ENCODE data around the gene TANGO6. TPM values are rescaled to one million over a fixed set of nuclear protein-coding genes. Genes with fewer than 3 reads are reported as not detected.

The TANGO6 gene
- total and polyA plus RNA-seq, 10 of the 15 experiments (the other 5 are each of a cell fraction or from before 2014, with no cell fraction given) = 1.1 to 20.6 (median 11.0) TPM

DNA sequence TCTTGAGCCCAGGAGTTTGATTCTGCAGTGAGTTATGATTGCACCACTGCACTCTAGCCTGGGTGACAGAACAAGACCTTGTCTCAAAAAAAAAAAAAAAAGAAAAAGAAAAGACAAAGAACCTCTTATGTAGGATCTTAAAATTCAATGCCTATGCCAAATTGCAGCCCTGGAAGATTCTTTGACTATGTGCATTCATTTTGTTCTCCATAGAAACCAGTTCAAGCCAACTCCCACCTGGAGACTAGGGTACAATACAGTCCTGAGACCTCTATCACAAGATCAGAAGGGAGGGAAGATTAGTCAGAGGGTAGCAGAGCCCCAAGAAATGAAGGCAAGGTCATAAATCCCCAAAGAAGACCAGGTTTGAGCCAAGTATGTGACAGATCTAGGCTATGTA lies 171.5 kb downstream of the TANGO6 start (continued):
- TF ChIP-seq NFXL1 (IDR thresholded peaks at IDR 0.05; ENCODE audit: borderline replicate concordance) = no peak

DNA sequence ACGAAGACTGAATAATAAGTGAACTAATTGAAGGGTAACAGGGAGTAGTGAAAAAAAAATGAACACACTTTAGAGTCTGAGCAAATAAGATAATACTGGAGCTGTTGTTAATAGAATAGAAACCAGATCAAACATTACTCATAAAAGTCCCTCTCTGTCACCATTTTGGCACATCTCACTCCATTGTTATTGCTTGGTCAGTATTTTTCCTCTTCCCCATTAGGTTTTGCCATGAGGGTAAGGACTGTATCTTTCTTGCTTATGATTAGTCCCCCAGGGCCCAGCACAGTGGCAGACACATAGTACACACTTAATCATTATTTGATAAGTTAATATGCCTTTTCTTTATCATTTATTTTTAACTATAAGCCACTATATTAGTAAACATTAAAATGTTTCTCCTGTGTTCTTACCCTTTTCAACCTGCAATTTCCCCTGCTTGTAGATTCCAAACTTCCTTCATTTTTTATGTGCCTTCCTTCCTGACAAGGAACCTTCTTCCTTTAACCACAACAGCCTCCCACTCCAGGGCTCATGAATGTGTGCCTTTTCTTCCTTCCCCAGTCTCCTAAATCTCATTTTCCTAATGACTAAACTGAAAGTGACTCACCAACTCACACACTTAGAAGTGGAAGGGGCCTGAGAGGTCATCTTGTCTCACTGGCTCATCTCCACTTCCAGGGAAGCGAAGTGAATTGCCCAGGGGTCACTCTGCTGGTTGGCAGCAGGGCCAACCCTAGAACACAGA lies 173.9 kb downstream of the TANGO6 start:
- WGBS (ENCODE audit: insufficient coverage, insufficient replicate concordance, low lambda C conversion rate, missing lambda C conversion rate) = 69% methylated on average over 2 of the region's 2 CpGs
- peak; percentile 47 for ATAC-seq
- Histone ChIP-seq H3K27me3 (replicated peaks in 1 of 2; ENCODE audit: control insufficient read depth in 2 of 2, insufficient read depth in 2 of 2, low read length in 1 of 2) (no peaks in the 10 kb centered on the region), H3K27ac (ENCODE audit: control insufficient read depth, insufficient read depth) (no peak overlapping the region), H3K9ac (ENCODE audit: control insufficient read depth, insufficient read depth, low read length) (no peak overlapping the region), H3K9me3 (replicated peaks; ENCODE audit: control insufficient read depth, insufficient read depth, low read length) (no peaks in the 10 kb centered on the region), H2AFZ (ENCODE audit: control insufficient read depth, low read depth, low read length) (no peak overlapping the region), H4K20me1 (ENCODE audit: control insufficient read depth, insufficient read depth) (no peaks in the 10 kb centered on the region), H3K4me1 (ENCODE audit: control insufficient read depth, insufficient read depth, low read length) (no peaks in the 10 kb centered on the region), H3K79me2 (ENCODE audit: control insufficient read depth, insufficient read depth, low read length) (no peaks in the 10 kb centered on the region), H3K36me3 (ENCODE audit: control insufficient read depth in 2 of 2, insufficient read depth in 2 of 2, low read length in 1 of 2) (no peaks in the 10 kb centered on the region), H3K4me3 (no peak overlapping the region), H3K4me2 (ENCODE audit: control insufficient read depth, insufficient read depth) (no peak overlapping the region)
- ChIA-PET POLR2A (no interaction called here), RAD21 (ENCODE audit: unreplicated experiment) (no interaction called here), SMC1A (ENCODE audit: uncharacterized antibody, unreplicated experiment) (no interaction called here), CTCF (no interaction called here)
- BruUV-seq (replicated peaks) = no TSS peak
- in situ Hi-C loops (cut with MboI) = no loop called here
- no peak for FAIRE-seq
- intact Hi-C loops (cut with micrococcal nuclease; ENCODE audit: unreplicated experiment) = no loop called here
- no peak for DNase-seq (ENCODE audit: low read depth, low spot score)
- TF ChIP-seq JUNB (IDR thresholded peaks at IDR 0.05) = peak; percentile 55
- no peak for TF ChIP-seq ZSCAN29 (IDR thresholded peaks at IDR 0.05)
- TF ChIP-seq IKZF2 (IDR thresholded peaks at IDR 0.05) = peak; percentile 20 to 47; a peak in 2 of 4 replicates
- peak; percentile 37; the same call in 1 of the 2 replicates for TF ChIP-seq RUNX3 (IDR thresholded peaks at IDR 0.05; ENCODE audit: low read length)
- TF ChIP-seq MTA2 (IDR thresholded peaks at IDR 0.05; ENCODE audit: low read depth) = no peak
- no peak for TF ChIP-seq SMC3 (IDR thresholded peaks at IDR 0.05; ENCODE audit: borderline replicate concordance, low read length)
- no peak for TF ChIP-seq TCF7 (IDR thresholded peaks at IDR 0.05; ENCODE audit: borderline replicate concordance)
- TF ChIP-seq YY1 (IDR thresholded peaks at IDR 0.05; ENCODE audit: low read depth, low read length) = no peak
- peak; percentile 30; the same call in 1 of the 2 replicates for TF ChIP-seq IKZF1 (conservative IDR thresholded peaks at IDR 0.05)
- TF ChIP-seq EED (IDR thresholded peaks at IDR 0.05; ENCODE audit: low read depth) = peak; percentile 83
- TF ChIP-seq, protein P1, sequence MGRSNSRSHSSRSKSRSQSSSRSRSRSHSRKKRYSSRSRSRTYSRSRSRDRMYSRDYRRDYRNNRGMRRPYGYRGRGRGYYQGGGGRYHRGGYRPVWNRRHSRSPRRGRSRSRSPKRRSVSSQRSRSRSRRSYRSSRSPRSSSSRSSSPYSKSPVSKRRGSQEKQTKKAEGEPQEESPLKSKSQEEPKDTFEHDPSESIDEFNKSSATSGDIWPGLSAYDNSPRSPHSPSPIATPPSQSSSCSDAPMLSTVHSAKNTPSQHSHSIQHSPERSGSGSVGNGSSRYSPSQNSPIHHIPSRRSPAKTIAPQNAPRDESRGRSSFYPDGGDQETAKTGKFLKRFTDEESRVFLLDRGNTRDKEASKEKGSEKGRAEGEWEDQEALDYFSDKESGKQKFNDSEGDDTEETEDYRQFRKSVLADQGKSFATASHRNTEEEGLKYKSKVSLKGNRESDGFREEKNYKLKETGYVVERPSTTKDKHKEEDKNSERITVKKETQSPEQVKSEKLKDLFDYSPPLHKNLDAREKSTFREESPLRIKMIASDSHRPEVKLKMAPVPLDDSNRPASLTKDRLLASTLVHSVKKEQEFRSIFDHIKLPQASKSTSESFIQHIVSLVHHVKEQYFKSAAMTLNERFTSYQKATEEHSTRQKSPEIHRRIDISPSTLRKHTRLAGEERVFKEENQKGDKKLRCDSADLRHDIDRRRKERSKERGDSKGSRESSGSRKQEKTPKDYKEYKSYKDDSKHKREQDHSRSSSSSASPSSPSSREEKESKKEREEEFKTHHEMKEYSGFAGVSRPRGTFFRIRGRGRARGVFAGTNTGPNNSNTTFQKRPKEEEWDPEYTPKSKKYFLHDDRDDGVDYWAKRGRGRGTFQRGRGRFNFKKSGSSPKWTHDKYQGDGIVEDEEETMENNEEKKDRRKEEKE (IDR thresholded peaks at IDR 0.05) = no peak
- TF ChIP-seq NFIC (IDR thresholded peaks at IDR 0.05; ENCODE audit: low read depth, low read length) = peak; percentile 41; the same call in 1 of the 2 replicates
- TF ChIP-seq RFX5 (IDR thresholded peaks at IDR 0.05; ENCODE audit: low read depth, low read length) = no peak
- TF ChIP-seq ETV6 (conservative IDR thresholded peaks at IDR 0.05 in 1 of 2, IDR thresholded peaks at IDR 0.05 in 1 of 2; ENCODE audit: borderline replicate concordance in 1 of 2, low read depth in 1 of 2) = 0 out of 4 replicates have a peak, but pooled peaks of 1 of the 2 experiments have one; percentile 25
- TF ChIP-seq FOXM1 (IDR thresholded peaks at IDR 0.05; ENCODE audit: low read depth, low read length) = no peak
- TF ChIP-seq CBX5 (IDR thresholded peaks at IDR 0.05; ENCODE audit: low read depth) = no peak
- TF ChIP-seq NR2F1 (conservative IDR thresholded peaks at IDR 0.05) = no peak
- TF ChIP-seq, protein P2, sequence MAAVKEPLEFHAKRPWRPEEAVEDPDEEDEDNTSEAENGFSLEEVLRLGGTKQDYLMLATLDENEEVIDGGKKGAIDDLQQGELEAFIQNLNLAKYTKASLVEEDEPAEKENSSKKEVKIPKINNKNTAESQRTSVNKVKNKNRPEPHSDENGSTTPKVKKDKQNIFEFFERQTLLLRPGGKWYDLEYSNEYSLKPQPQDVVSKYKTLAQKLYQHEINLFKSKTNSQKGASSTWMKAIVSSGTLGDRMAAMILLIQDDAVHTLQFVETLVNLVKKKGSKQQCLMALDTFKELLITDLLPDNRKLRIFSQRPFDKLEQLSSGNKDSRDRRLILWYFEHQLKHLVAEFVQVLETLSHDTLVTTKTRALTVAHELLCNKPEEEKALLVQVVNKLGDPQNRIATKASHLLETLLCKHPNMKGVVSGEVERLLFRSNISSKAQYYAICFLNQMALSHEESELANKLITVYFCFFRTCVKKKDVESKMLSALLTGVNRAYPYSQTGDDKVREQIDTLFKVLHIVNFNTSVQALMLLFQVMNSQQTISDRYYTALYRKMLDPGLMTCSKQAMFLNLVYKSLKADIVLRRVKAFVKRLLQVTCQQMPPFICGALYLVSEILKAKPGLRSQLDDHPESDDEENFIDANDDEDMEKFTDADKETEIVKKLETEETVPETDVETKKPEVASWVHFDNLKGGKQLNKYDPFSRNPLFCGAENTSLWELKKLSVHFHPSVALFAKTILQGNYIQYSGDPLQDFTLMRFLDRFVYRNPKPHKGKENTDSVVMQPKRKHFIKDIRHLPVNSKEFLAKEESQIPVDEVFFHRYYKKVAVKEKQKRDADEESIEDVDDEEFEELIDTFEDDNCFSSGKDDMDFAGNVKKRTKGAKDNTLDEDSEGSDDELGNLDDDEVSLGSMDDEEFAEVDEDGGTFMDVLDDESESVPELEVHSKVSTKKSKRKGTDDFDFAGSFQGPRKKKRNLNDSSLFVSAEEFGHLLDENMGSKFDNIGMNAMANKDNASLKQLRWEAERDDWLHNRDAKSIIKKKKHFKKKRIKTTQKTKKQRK (IDR thresholded peaks at IDR 0.05; ENCODE audit: low read depth, low read length) = no peak
